ENCODE results near the gene MAGEH1. TPM values are rescaled to one million over a fixed set of nuclear protein-coding genes. Genes with fewer than 3 reads are reported as not detected.
A peak's percentile ranks its signal among the peaks of the same experiment; 100 is the strongest.

Gene MAGEH1
- total RNA-seq, 2 donors from 2014 or later, result 13.9 to 14.5 TPM

GRCh38 chrX:55484948-55485347 is 33.0 kb downstream of the MAGEH1 start:
- H3K27ac Mint-ChIP-seq, result no peak overlapping the region
- no peaks in the 10 kb centered on the region for H3K27me3 Mint-ChIP-seq
- H3K36me3 Mint-ChIP-seq (ENCODE audit: low read depth), result no peaks in the 10 kb centered on the region
- ATAC-seq (replicated peaks), result no peak
- no peaks in the 10 kb centered on the region for H3K9me3 Mint-ChIP-seq
- H3K4me3 Mint-ChIP-seq, result no peak overlapping the region
- no peaks in the 10 kb centered on the region for H3K4me1 Mint-ChIP-seq

- H3K27me3 Mint-ChIP-seq, result no peaks in the 10 kb centered on the region
- H3K4me1 Mint-ChIP-seq, result no peaks in the 10 kb centered on the region
- no peaks in the 10 kb centered on the region for H3K36me3 Mint-ChIP-seq (ENCODE audit: low read depth)
- no peak for ATAC-seq (replicated peaks)
- no peak overlapping the region for H3K27ac Mint-ChIP-seq
- H3K4me3 Mint-ChIP-seq, result no peak overlapping the region
- no peaks in the 10 kb centered on the region for H3K9me3 Mint-ChIP-seq
Observed at GRCh38 chrX:55486736-55487135, 34.8 kb downstream of the MAGEH1 start.

GRCh38 chrX:55487143-55487542 is 35.2 kb downstream of the MAGEH1 start:
- Mint-ChIP-seq H3K4me1 (no peaks in the 10 kb centered on the region), H3K36me3 (ENCODE audit: low read depth) (no peaks in the 10 kb centered on the region), H3K4me3 (peak overlapping the region; percentile 94), H3K27me3 (no peaks in the 10 kb centered on the region), H3K27ac (no peak overlapping the region), H3K9me3 (no peaks in the 10 kb centered on the region)
- ATAC-seq (replicated peaks), result no peak

GRCh38 chrX:55488006-55488592 is 36.2 kb downstream of the MAGEH1 start:
- H3K27me3 Mint-ChIP-seq, result no peaks in the 10 kb centered on the region
- H3K27ac Mint-ChIP-seq, result peak overlapping the region; percentile 94
- H3K36me3 Mint-ChIP-seq (ENCODE audit: low read depth), result no peaks in the 10 kb centered on the region
- H3K4me1 Mint-ChIP-seq, result no peaks in the 10 kb centered on the region
- no peaks in the 10 kb centered on the region for H3K9me3 Mint-ChIP-seq
- peak overlapping the region; percentile 94 for H3K4me3 Mint-ChIP-seq
- ATAC-seq (replicated peaks), result no peak

GRCh38 chrX:55488593-55489313 is 36.8 kb downstream of the MAGEH1 start:
- ATAC-seq (replicated peaks), result peak; percentile 71
- H3K9me3 Mint-ChIP-seq, result no peaks in the 10 kb centered on the region
- no peaks in the 10 kb centered on the region for H3K27me3 Mint-ChIP-seq
- H3K4me3 Mint-ChIP-seq, result peak overlapping the region; percentile 94
- H3K36me3 Mint-ChIP-seq (ENCODE audit: low read depth), result no peaks in the 10 kb centered on the region
- no peaks in the 10 kb centered on the region for H3K4me1 Mint-ChIP-seq
- peak overlapping the region; percentile 94 for H3K27ac Mint-ChIP-seq

- Mint-ChIP-seq H3K36me3 (ENCODE audit: low read depth) (no peaks in the 10 kb centered on the region), H3K4me1 (no peaks in the 10 kb centered on the region), H3K27me3 (no peaks in the 10 kb centered on the region), H3K4me3 (peak within 1 kb of the TSS; percentile 94), H3K9me3 (no peaks in the 10 kb centered on the region), H3K27ac (peak within 1 kb of the TSS; percentile 94)
- peak; percentile 52 for ATAC-seq (replicated peaks)
Observed at GRCh38 chrX:55489314-55490009, 37.5 kb downstream of the MAGEH1 start, which contains the start of gene USP51. Gene USP51, minus strand, starts transcription at chrX:55489848. Its CDS starts 909 bp downstream, at chrX:55488939.

GRCh38 chrX:55490121-55490520 is 38.2 kb downstream of the MAGEH1 start:
- peak overlapping the region; percentile 94 for H3K4me3 Mint-ChIP-seq

GRCh38 chrX:55490974-55491373 is 39.0 kb downstream of the MAGEH1 start:
- H3K27me3 Mint-ChIP-seq, result no peaks in the 10 kb centered on the region
- no peak overlapping the region for H3K27ac Mint-ChIP-seq
- H3K36me3 Mint-ChIP-seq (ENCODE audit: low read depth), result no peaks in the 10 kb centered on the region
- no peaks in the 10 kb centered on the region for H3K9me3 Mint-ChIP-seq
- no peak overlapping the region for H3K4me3 Mint-ChIP-seq
- no peak for ATAC-seq (replicated peaks)
- no peaks in the 10 kb centered on the region for H3K4me1 Mint-ChIP-seq

More at GRCh38 chrX:55490121-55490520, 38.2 kb downstream of the MAGEH1 start:
- Mint-ChIP-seq H3K27me3 (no peaks in the 10 kb centered on the region), H3K4me1 (no peaks in the 10 kb centered on the region), H3K27ac (peak overlapping the region; percentile 94), H3K9me3 (no peaks in the 10 kb centered on the region), H3K36me3 (ENCODE audit: low read depth) (no peaks in the 10 kb centered on the region)
- ATAC-seq (replicated peaks), result no peak

Other genes starting within 250 kb of the MAGEH1 start
- 1 to 10 TPM in 1 of 2 donors, not detected in 1; 1.1 TPM for gene PAGE5, start 231.8 kb upstream of the MAGEH1 start, total RNA-seq
- gene PAGE3, start 187.2 kb upstream of the MAGEH1 start, total RNA-seq, result not detected
- gene USP51, start 37.7 kb downstream of the MAGEH1 start, total RNA-seq, result 1 to 10 TPM; 2.0 to 3.0 TPM
- gene FOXR2, start 171.3 kb downstream of the MAGEH1 start, total RNA-seq, result not detected

All from activated T-helper 17 cell treated with anti-CD3 and anti-CD28 coated beads, Interleukin-2, amount 50 U/mL, for 72 hours (primary cell).